Esophagus muscularis mucosa (tissue), 4 donors: ENCODE measurements around the gene SYT15. TPM values are rescaled to one million over a fixed set of nuclear protein-coding genes. Genes with fewer than 3 reads are reported as not detected.

Experiments
- DNase-seq: peaks from one replicate; pipeline ENCODE4 v3.0.0-alpha.2; 2017; ENCODE audit errors: extremely low spot score
- H3K27ac ChIP-seq, 4 donors: fragments of 200-600 bp; sonication (generic); replicated peaks in 1 of 4; 1 replicate in 3 of 4; 2 replicates in 1 of 4; pipeline ENCODE4 v1.5.1; 2016 to 2019; ENCODE audit warnings: mild to moderate bottlenecking in 1 of 4
- H3K27me3 ChIP-seq, 4 donors: fragments of 200-600 bp; sonication (generic); one replicate each; pipeline versions ENCODE4 v1.5.1 to v1.6.0; 2016 to 2019
- H3K36me3 ChIP-seq, 4 donors: fragments of 200-600 bp; sonication (generic); one replicate each; pipeline ENCODE4 v1.5.1; 2016 to 2019
- H3K4me1 ChIP-seq, 4 donors: fragments of 200-600 bp; sonication (generic); one replicate each; pipeline ENCODE4 v1.5.1; 2016 to 2019
- H3K4me3 ChIP-seq, 4 donors: fragments of 200-600 bp; sonication (generic); 1 replicate in 2 of 4; 2 replicates in 2 of 4; pipeline ENCODE4 v1.5.1; 2016 to 2019; ENCODE audit warnings: mild to moderate bottlenecking in 4 of 4, moderate library complexity in 1 of 4
- H3K9me3 ChIP-seq, 4 donors: fragments of 200-600 bp; sonication (generic); 1 replicate in 3 of 4; 2 replicates in 1 of 4; pipeline ENCODE4 v1.5.1; 2016 to 2019
- EP300 ChIP-seq: sonication (generic); formaldehyde crosslinking; IDR thresholded peaks from one replicate; pipeline ENCODE4 v1.6.1; 2017; ENCODE audit warnings: antibody characterized with exemption
- POLR2A ChIP-seq: fragments of 450-650 bp; IDR thresholded peaks from one replicate; pipeline ENCODE4 v1.6.1; 2017; ENCODE audit warnings: antibody characterized with exemption, moderate library complexity, mild to moderate bottlenecking, low read depth
- POLR2AphosphoS5 ChIP-seq, 2 donors: sonication (generic); formaldehyde crosslinking; IDR thresholded peaks; one replicate each; pipeline ENCODE4 v1.6.1; 2017; ENCODE audit warnings: antibody characterized with exemption in 2 of 2
- WGBS: methylation state at CpG from one replicate; pipeline ENCODE4 v1.1.5; 2018; 5-methylcytosine and 5-hydroxymethylcytosine counted together
- intact Hi-C: fragments of 100-400 bp; cut with DNase I; formaldehyde crosslinking; loops from one replicate; pipeline ENCODE4 v1.15.1; 2023
- total RNA-seq, 4 donors: library from RNA; depleted of rRNA; stranded (reverse); fragments of >200 nt; gene quantifications; one replicate each; pipeline versions ENCODE4 v1.1.0 to v1.2.1, GENCODE V29; 2016
- TF ChIP-seq, protein P1 (sequence below), 3 experiments: fragments of 200-600 bp in 2 of 3; fragments of 450-650 bp in 1 of 3; sonication (generic) in 2 of 3; IDR thresholded peaks; one replicate each; pipeline ENCODE4 v1.5.1; 2017 to 2019; ENCODE audit warnings: antibody characterized with exemption in 3 of 3, mild to moderate bottlenecking in 2 of 3, moderate library complexity in 1 of 3

Gene SYT15
- total RNA-seq, 4 donors from 2014 or later: 2.1 to 7.4 (median 5.4) TPM

GRCh38 chr10:46546591-46547540, 32.1 kb upstream of the SYT15 start:
- H3K4me1 ChIP-seq: peaks cover 0 to 12% (median 8%) of the 10 kb centered on the region in 4 donors
- WGBS: 85% methylated on average over 11 of the region's 11 CpGs
- peaks cover 0 to 8% (median 0%) of the 10 kb centered on the region in 4 donors for H3K27me3 ChIP-seq
- TF ChIP-seq EP300 (no peak), POLR2A (no peak), POLR2AphosphoS5 (IDR thresholded peaks at IDR 0.05) (no peak)
- TF ChIP-seq, protein P1, sequence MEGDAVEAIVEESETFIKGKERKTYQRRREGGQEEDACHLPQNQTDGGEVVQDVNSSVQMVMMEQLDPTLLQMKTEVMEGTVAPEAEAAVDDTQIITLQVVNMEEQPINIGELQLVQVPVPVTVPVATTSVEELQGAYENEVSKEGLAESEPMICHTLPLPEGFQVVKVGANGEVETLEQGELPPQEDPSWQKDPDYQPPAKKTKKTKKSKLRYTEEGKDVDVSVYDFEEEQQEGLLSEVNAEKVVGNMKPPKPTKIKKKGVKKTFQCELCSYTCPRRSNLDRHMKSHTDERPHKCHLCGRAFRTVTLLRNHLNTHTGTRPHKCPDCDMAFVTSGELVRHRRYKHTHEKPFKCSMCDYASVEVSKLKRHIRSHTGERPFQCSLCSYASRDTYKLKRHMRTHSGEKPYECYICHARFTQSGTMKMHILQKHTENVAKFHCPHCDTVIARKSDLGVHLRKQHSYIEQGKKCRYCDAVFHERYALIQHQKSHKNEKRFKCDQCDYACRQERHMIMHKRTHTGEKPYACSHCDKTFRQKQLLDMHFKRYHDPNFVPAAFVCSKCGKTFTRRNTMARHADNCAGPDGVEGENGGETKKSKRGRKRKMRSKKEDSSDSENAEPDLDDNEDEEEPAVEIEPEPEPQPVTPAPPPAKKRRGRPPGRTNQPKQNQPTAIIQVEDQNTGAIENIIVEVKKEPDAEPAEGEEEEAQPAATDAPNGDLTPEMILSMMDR (IDR thresholded peaks at IDR 0.05): no peak
- no peak overlapping the region for H3K4me3 ChIP-seq
- no peak overlapping the region for H3K27ac ChIP-seq
- no peak for DNase-seq
- no peaks in the 10 kb centered on the region for H3K36me3 ChIP-seq
- intact Hi-C loops: no loop called here
- no peaks in the 10 kb centered on the region for H3K9me3 ChIP-seq

DNA sequence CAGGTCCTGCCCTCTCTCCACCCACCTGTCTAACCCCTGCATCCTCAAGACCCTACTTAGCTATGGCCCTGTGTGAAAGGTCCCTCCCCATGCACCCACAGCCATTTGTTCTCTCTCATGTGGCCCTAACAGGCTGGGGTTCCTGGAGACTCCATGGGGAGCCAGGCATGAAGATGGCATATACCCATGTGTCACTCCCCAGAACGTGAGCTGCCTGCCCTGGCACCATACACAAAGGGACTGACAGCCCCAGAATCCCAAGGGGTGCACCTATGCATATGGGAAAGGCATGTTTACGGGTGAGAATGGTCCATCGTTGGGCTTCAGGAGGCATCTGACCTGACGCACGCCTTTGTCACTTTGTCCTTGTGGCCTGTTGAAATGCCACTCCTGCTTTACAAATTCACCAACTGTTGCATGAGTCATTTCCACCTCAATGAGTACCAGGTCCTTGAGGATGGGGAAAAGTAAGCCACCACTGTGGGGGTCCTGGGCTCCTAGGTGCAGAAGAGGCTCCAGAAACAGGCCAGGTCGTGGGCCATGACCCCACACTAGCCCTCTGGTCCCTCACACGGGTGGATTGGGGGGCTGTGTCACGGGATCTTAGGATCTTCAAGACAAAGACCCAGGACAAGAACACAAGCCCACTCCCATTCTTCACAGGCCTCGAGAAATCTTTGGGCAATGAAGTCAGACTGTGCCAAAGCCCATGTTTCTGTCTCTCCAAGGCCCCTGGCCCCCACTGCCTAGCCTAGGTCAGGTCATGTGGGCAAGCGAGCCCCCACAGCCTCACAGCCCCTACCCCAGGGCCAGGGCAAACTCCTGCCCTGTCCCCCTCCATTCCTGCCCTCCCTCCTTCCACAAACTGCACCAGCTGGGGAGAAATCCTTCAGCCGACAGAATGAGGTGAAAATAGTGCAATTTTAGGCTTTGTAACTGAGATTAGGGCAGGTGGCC, 31.1 kb upstream of the SYT15 start:
- Histone ChIP-seq H3K27me3 (peaks cover 0 to 17% (median 0%) of the 10 kb centered on the region in 4 donors), H3K36me3 (no peaks in the 10 kb centered on the region), H3K9me3 (no peaks in the 10 kb centered on the region), H3K27ac (no peak overlapping the region), H3K4me3 (no peak overlapping the region), H3K4me1 (peaks cover 0 to 11% (median 8%) of the 10 kb centered on the region in 4 donors)
- TF ChIP-seq POLR2AphosphoS5 (IDR thresholded peaks at IDR 0.05) (no peak), EP300 (no peak), POLR2A (no peak)
- TF ChIP-seq, protein P1 (IDR thresholded peaks at IDR 0.05): no peak
- WGBS: 87% methylated on average over 11 of the region's 11 CpGs
- intact Hi-C loops: no loop called here
- no peak for DNase-seq

GRCh38 chr10:46548498-46549090, 30.3 kb upstream of the SYT15 start:
- H3K4me1 ChIP-seq: peaks cover 0 to 11% (median 8%) of the 10 kb centered on the region in 4 donors
- WGBS: 74% methylated on average over 7 of the region's 7 CpGs
- TF ChIP-seq, protein P1 (IDR thresholded peaks at IDR 0.05): no peak
- TF ChIP-seq POLR2AphosphoS5 (IDR thresholded peaks at IDR 0.05): no peak
- no peak for TF ChIP-seq POLR2A
- no peak for TF ChIP-seq EP300

DNA sequence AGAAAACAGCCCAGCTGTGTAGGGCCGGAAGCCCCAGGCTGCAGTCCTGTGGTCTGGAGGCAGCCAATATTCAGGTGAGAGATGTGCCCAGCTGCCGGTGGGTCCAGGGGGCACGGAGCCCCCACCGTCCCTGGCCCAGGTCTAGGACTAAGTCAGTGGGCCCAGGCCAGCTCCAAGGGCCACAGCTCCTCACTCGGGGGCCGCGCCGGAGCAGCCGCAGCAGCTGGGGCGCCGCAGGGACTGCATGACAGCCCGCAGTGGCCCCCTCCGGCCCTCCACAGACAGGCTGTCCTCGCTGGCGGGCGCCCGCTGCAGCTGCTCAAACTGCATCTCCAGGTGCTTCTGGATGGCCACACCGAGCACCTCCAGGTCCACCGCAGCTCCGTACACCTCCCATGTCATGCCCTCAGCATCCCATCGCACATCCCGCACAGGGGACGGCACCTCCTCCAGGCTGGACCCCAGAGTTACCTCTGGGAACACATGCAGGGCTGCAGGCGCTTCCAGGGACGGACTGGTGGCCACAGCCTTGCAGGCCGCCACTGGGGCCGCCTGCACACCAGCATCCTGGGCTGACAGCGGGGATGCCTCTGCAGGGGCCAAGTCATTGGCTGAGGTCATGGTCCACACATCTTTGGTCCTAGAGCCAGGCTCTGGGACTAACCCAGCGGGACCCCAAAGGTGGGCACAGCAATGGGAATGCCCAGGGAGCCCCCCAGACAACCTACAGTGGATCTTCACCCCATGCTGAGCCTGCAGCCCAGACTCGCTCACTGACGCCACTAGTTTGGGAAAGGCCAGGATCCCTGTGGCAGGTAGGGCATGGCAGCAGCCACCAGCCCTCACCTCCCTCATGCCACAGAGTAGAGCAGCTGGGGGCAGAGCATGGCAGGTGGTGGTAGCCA, 29.5 kb upstream of the SYT15 start:
- intact Hi-C loops: no loop called here
- 86% methylated on average over 31 of the region's 31 CpGs for WGBS
- DNase-seq: no peak

More at GRCh38 chr10:46548498-46549090, 30.3 kb upstream of the SYT15 start:
- H3K27me3 ChIP-seq: peaks cover 0 to 24% (median 0%) of the 10 kb centered on the region in 4 donors
- H3K36me3 ChIP-seq: no peaks in the 10 kb centered on the region
- no peak overlapping the region for H3K27ac ChIP-seq
- no peak overlapping the region for H3K4me3 ChIP-seq
- H3K9me3 ChIP-seq: no peaks in the 10 kb centered on the region
- intact Hi-C loops: no loop called here
- DNase-seq: no peak

More for the DNA sequence above, 29.5 kb upstream of the SYT15 start:
- Histone ChIP-seq H3K4me1 (peaks cover 0 to 11% (median 8%) of the 10 kb centered on the region in 4 donors), H3K27ac (no peak overlapping the region), H3K9me3 (no peaks in the 10 kb centered on the region), H3K4me3 (no peak overlapping the region), H3K36me3 (no peaks in the 10 kb centered on the region), H3K27me3 (peaks cover 0 to 33% (median 0%) of the 10 kb centered on the region in 4 donors)
- TF ChIP-seq POLR2A (no peak), POLR2AphosphoS5 (IDR thresholded peaks at IDR 0.05) (no peak), EP300 (no peak)
- TF ChIP-seq, protein P1 (IDR thresholded peaks at IDR 0.05): no peak
